CD4-positive, alpha-beta T cell treated with Interleukin-21 for 1 hour (primary cell): Measurements from ENCODE around the gene VPS37C.
"Not testable (repeated sequence)": the region's sequence is repeated elsewhere in the genome, so short reads cannot be mapped to it uniquely, and the experiment has no call there.

ENCODE experiments used
- DNase-seq: peaks from one replicate; pipeline ENCODE4 v3.0.0-alpha.2; 2020

Gene VPS37C

DNA sequence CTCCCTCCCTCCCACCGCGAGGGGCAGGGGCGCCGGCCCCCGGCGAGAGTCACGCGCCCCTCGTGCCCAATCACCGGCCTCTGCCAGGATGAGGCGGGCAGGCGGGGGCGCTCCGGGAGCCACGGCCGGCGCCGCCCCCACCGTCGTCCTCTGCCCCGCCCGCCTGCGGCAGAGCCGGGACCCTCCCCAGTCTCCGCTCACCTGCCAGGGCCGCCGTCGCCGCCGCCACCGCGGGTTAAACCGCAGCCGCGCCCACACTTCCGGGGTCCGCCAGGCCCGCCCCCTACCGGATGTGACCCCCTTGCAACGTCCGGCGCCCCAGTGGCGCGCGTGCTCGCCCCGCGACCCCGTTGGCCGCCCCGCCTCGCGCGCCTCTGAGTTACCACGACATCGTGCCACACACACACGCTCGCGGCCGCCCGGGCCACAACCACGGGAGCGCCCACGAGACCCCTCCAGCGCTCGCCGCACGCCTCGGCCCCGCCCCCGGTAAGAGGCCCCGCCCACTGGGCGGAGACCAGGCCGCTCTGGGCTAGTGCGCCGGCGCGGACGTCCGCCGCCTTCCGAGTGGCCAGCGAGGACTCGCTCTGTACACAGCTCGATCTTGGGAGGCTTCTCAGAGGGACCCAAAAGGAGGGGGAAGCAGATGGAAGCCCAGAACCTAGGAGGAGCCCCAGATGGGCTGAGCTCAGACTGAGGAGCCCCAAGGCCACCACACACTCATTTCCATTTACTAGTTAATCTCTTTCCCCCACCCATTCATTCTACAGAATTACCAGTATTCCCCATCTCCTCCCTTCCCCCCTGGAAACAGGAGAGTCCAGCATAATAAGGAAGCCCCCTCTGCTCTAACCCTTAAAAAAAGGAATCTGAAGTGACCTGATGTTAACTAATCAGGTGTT lies at the start of gene VPS37C:
VPS37C (minus strand) TSS at position 237 of the 902 bp plus-strand sequence. CDS start 22,597 bp downstream, outside the sequence.
- peak; percentile 94 for DNase-seq

- DNase-seq = not testable (repeated sequence)
Observed at GRCh38 chr11:61210629-61211028, 49.4 kb upstream of the VPS37C start.

DNA sequence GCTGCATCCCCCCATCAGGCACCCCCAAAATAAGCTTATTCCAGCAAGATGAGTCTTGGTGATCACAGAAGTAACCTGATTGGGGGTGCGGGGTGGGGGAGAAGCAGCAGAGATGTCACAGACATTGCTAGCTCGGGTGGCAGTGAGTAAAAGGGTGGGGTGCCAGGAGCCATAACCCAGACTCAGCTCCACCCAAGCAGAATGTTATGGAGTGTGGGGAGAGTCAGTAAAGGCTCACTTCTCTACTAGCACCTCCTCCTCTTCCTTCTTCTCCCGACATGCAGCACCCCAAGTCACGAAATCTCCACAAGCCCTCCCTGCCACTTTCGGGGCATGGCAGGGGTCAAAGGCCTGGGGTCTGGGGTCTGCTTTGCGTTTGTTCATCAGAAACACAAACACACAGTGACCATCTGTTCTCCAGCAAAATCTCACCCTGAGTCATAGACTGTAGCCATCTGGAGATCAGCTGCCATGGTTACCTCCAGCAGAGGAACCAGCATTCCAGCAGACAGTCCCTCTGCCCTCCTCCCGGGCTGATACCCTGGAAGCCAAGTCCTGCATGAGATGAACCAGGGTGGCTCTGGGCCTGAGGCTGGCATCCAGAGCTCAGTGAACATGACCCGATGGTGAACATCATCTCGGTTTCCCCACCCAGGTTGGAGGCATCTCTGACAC lies 46.5 kb upstream of the VPS37C start:
- not testable (repeated sequence) for DNase-seq

- not testable (repeated sequence) for DNase-seq
Observed at GRCh38 chr11:61204502-61205059, 43.4 kb upstream of the VPS37C start.

DNA sequence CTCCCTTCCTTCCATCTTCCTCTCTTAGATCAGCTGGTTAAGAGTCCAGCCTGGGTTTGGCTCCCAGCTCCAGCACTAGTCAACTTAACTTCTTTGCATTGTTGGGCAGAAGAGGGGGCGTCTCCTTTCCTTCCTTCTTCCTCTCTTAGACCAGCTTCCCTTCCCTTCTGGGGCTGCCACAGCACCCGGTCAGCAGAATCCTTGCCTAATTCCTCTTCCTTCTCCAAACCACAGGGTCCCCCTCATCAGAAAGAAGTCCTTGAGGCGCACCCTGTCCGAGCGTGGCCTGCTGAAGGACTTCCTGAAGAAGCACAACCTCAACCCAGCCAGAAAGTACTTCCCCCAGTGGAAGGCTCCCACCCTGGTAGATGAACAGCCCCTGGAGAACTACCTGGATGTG lies 42.6 kb upstream of the VPS37C start:
- not testable (repeated sequence) for DNase-seq

- DNase-seq = not testable (repeated sequence)
Observed at GRCh38 chr11:61202950-61203746, 41.9 kb upstream of the VPS37C start, which contains the start of gene PGA3. Gene PGA3, plus strand, starts transcription at chr11:61203515. Its CDS starts 50 bp downstream, at chr11:61203565.

- DNase-seq = no peak
Observed at GRCh38 chr11:61201476-61201875, 40.2 kb upstream of the VPS37C start.

DNA sequence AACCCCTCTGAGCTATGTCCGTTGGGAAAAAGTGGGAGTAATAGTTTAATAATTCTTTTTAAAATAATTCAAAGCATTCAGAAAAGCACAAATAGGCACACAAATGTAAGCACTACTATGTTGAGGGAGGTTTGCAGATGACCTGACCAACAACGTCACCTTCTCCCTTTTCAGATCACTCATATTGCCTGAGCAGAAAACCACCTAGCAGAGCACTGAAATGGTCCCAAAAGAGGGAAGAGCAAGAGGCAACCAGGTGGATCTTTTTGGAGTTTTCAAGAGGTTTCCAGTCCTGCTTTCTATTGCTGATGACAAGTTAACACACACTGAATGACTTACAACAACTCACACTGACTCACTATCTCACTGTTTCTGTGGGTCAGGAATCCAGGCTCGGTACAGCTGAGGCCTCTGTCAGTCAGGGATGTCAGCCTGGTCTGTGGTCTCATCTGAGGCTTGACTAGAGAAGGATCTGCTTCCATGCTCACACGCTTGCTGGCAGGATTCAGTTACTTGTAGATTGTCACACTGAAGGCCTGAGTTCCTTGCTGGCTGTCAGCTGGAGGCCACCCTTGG lies 37.8 kb upstream of the VPS37C start:
- DNase-seq = no peak

GRCh38 chr11:61198361-61198760 lies 37.1 kb upstream of the VPS37C start:
- DNase-seq = no peak

GRCh38 chr11:61195719-61196118 lies 34.5 kb upstream of the VPS37C start:
- DNase-seq = no peak

DNA sequence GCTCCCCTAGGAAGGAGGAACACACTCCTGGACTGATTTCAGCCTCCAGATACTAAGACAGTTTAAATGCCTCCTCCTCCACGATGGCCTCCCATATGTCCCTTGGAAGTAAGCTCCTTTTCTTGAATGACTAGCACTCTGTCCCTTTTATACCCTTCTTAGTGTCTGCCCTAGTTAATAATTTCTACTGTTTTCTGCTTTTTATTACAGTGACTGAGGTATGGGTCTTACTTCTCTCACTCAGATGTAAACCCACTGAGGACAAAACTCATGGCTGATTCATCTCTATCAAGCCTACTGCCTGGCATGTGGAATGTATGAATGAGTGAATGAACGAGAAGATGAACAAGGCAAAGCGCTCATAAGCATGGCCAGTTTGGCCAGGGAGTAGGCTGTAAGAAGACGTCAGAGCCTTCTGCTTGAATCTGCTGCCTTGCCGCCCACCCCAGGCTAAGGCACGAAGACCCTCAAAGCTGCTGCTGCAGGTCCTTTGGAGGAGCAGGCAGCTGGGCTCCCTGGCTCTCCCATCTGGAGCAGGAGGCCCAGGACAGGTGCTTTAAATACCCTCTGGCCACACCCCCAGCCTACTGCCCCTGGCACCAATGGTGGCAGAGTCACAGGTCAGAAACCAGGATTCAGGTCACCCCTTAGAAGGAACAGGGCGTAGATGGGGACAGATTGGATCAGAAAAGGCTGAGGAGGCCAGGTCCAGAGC lies 33.9 kb upstream of the VPS37C start:
- no peak for DNase-seq

DNA sequence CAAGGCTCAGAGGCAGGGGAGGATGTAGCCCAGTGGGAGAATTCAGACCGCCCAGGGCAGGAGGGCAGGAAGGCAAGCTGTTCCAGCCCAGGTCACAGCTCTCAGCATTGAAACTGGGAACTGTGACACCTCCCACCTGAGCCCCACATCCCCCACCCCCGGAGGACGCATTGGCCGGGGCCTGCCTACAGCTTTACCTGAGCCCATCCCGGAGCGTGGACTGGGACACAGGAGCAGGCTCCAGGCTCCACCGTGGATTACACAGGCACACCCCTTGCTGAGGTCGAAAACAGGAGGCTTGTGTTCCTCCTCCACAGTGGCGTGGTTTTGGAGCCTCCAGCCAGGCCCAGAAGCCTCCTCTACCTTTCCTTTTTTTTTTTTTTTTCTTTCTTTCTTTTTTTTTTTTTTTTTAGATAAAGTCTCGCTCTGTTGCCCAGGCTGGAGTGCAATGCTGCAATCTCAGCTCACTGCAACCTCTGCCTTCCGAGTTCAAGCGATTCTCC lies 33.0 kb upstream of the VPS37C start:
- no peak for DNase-seq

- no peak for DNase-seq
Observed at GRCh38 chr11:61193596-61193995, 32.4 kb upstream of the VPS37C start.

DNA sequence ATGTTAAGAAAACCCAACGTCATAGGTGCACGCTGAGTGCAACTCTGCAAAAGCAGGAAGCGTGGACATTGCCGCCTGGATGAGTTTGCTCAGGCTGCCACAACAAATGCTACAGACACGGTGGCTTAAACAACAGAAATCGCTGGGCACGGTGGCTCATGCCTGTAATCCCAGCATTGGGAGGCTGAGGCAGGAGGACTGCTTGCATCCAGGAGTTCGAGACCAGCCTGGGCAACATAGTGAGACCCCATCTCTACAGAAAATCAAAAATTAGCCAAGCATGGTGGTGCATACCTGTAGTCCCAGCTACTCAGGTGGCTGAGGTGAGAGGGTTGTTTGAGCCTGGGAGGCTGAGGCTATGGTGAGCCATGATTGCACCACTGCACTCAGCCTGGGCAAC lies 28.7 kb upstream of the VPS37C start:
- no peak for DNase-seq

GRCh38 chr11:61187505-61188130 lies 26.4 kb upstream of the VPS37C start:
- DNase-seq = peak; percentile 80

- DNase-seq = no peak
Observed at GRCh38 chr11:61186504-61186903, 25.3 kb upstream of the VPS37C start.

- DNase-seq = no peak
Observed at GRCh38 chr11:61183645-61184044, 22.4 kb upstream of the VPS37C start.

DNA sequence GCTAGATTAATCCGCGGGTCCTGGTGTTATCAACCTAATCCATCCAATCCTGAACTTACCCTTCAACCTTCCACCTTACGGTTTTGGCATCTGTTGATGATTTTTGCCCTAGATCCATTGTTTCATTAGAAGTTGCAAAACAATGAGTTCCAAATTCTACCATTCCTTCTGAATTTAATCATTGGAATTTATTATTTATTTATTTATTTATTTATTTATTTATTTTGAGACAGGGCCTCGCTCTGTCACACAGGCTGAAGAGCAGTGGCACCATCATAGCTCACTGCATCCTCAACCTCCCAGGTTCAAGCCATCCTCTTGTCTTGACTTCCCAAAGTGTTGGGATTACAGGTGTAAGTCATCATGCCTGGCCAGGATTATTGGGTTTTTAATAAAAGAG lies 20.3 kb upstream of the VPS37C start:
- no peak for DNase-seq

GRCh38 chr11:61180205-61180604 lies 19.0 kb upstream of the VPS37C start:
- not testable (repeated sequence) for DNase-seq

- no peak for DNase-seq
Observed at GRCh38 chr11:61176446-61176845, 15.2 kb upstream of the VPS37C start.

DNA sequence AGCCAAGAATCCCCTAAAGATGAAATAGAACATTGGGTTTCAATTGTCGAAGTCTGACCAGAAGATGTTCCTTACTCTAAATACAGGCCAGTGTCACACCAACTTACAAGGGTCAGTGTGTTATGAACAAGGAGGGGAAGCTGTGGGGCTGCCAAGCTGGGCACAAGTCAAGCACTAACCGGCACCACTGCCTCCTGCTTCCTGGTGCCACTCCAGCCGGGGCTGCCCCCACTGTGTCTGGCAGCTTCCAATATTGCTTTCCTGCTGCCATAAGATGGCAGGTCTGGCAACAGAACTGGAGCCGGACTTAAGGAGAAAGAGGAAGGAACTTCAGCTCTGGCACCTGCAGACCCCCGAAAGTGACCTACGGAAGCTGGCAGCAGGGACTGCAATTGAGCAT lies 13.7 kb upstream of the VPS37C start:
- DNase-seq = no peak
